CD14-positive monocyte (primary cell): ENCODE results near the gene NCF2. TPM values are rescaled to one million over a fixed set of nuclear protein-coding genes. Genes with fewer than 3 reads are reported as not detected.

Experiments
- DNase-seq, 3 donors: peaks; one replicate each; pipeline ENCODE4 v3.0.0-alpha.2; 2011 to 2022
- H2AFZ ChIP-seq: 2 replicates; pipeline ENCODE4 v1.6.0; 2012; ENCODE audit warnings: mild to moderate bottlenecking, low read depth, low read length, inconsistent platforms; ENCODE audit not compliant: insufficient read depth, poor library complexity, severe bottlenecking
- H3K27ac ChIP-seq, 2 donors: 1 replicate in 1 of 2; 2 replicates in 1 of 2; pipeline ENCODE4 v1.5.1; 2012 to 2013; ENCODE audit warnings: low read length in 2 of 2, control low read depth in 1 of 2, inconsistent platforms in 1 of 2, low read depth in 1 of 2, mild to moderate bottlenecking in 1 of 2
- H3K27me3 ChIP-seq, 2 donors: one replicate each; pipeline versions ENCODE4 v1.6.0 to v1.6.1; 2011 to 2013; ENCODE audit warnings: low read length in 2 of 2; ENCODE audit not compliant: control insufficient read depth in 2 of 2, insufficient read depth in 2 of 2
- H3K36me3 ChIP-seq, 2 donors: replicated peaks in 1 of 2; 1 replicate in 1 of 2; 2 replicates in 1 of 2; pipeline versions ENCODE4 v1.5.1 to v1.6.1; 2012 to 2013; ENCODE audit warnings: low read length in 2 of 2, control low read depth in 1 of 2, inconsistent platforms in 1 of 2, mild to moderate bottlenecking in 1 of 2; ENCODE audit not compliant: insufficient read depth in 2 of 2, control insufficient read depth in 1 of 2
- H3K4me1 ChIP-seq, 2 donors: 1 replicate in 1 of 2; 2 replicates in 1 of 2; pipeline versions ENCODE4 v1.5.1 to v1.6.1; 2012 to 2013; ENCODE audit warnings: low read length in 2 of 2, control low read depth in 1 of 2, inconsistent platforms in 1 of 2, mild to moderate bottlenecking in 1 of 2, moderate library complexity in 1 of 2; ENCODE audit not compliant: insufficient read depth in 2 of 2, control insufficient read depth in 1 of 2
- H3K4me2 ChIP-seq: replicated peaks from 2 replicates; pipeline ENCODE3; 2012; ENCODE audit warnings: low read length, moderate library complexity, mild to moderate bottlenecking; ENCODE audit not compliant: poor library complexity, severe bottlenecking; ENCODE audit errors: extremely low read depth
- H3K4me3 ChIP-seq, 3 experiments: fragments of 200-600 bp in 1 of 3; sonication (generic) in 1 of 3; replicated peaks in 1 of 3; 1 replicate in 2 of 3; 2 replicates in 1 of 3; pipeline ENCODE4 v1.5.1; 2011 to 2013; ENCODE audit warnings: low read length in 3 of 3, mild to moderate bottlenecking in 3 of 3, control low read depth in 2 of 3, low read depth in 2 of 3, inconsistent platforms in 1 of 3, moderate library complexity in 1 of 3
- H3K79me2 ChIP-seq: 2 replicates; pipeline ENCODE4 v1.6.0; 2012; ENCODE audit warnings: mild to moderate bottlenecking, control low read depth, inconsistent platforms, low read length, moderate library complexity; ENCODE audit not compliant: insufficient read depth
- H3K9ac ChIP-seq: 2 replicates; pipeline ENCODE4 v1.6.0; 2017; ENCODE audit warnings: low read length, mild to moderate bottlenecking; ENCODE audit not compliant: insufficient read depth, poor library complexity, severe bottlenecking
- H3K9me3 ChIP-seq, 2 donors: replicated peaks in 1 of 2; 1 replicate in 1 of 2; 2 replicates in 1 of 2; pipeline versions ENCODE4 v1.5.1 to v1.6.1; 2012 to 2013; ENCODE audit warnings: low read length in 2 of 2, control low read depth in 1 of 2; ENCODE audit not compliant: control insufficient read depth in 1 of 2, insufficient read depth in 1 of 2
- H4K20me1 ChIP-seq: 2 replicates; pipeline ENCODE4 v1.6.0; 2012; ENCODE audit warnings: mild to moderate bottlenecking, low read length, control low read depth, moderate library complexity; ENCODE audit not compliant: insufficient read depth
- H3K27ac Mint-ChIP-seq, 7 donors: one replicate each; pipeline ENCODE4 v1.8.0; 2020; ENCODE audit warnings: mild to moderate bottlenecking in 7 of 7, mixed read lengths in 7 of 7, moderate library complexity in 6 of 7, inconsistent platforms in 2 of 7
- H3K27me3 Mint-ChIP-seq, 3 donors: one replicate each; pipeline ENCODE4 v1.8.0; 2021 to 2022; ENCODE audit warnings: low read depth in 3 of 3, mild to moderate bottlenecking in 3 of 3, mixed read lengths in 3 of 3, moderate library complexity in 3 of 3, inconsistent platforms in 1 of 3
- H3K36me3 Mint-ChIP-seq, 2 donors: one replicate each; pipeline ENCODE4 v1.8.0; 2020; ENCODE audit warnings: mixed read lengths in 2 of 2, inconsistent platforms in 1 of 2, mild to moderate bottlenecking in 1 of 2
- H3K4me1 Mint-ChIP-seq: one replicate; pipeline ENCODE4 v1.8.0; 2020; ENCODE audit warnings: mild to moderate bottlenecking, mixed read lengths
- H3K4me3 Mint-ChIP-seq, 2 donors: one replicate each; pipeline ENCODE4 v1.8.0; 2020; ENCODE audit warnings: mild to moderate bottlenecking in 2 of 2, mixed read lengths in 2 of 2, moderate library complexity in 1 of 2
- H3K9me3 Mint-ChIP-seq, 7 donors: one replicate each; pipeline ENCODE4 v1.8.0; 2020 to 2022; ENCODE audit warnings: mixed read lengths in 7 of 7, mild to moderate bottlenecking in 6 of 7, moderate library complexity in 6 of 7, inconsistent platforms in 2 of 7
- WGBS: methylation state at CpG from one replicate; pipeline ENCODE4 v1.1.5; 2013; ENCODE audit warnings: missing lambda C conversion rate; ENCODE audit not compliant: insufficient coverage; 5-methylcytosine and 5-hydroxymethylcytosine counted together
- intact Hi-C, 2 donors: fragments of 100-400 bp; cut with micrococcal nuclease; formaldehyde crosslinking; loops; one replicate each; pipeline versions ENCODE4 v1.15.0 to v1.15.1; 2023
- polyA plus RNA-seq, 3 donors: library from polyadenylated mRNA; depleted of rRNA in 1 of 3; unstranded in 2 of 3; stranded (reverse) in 1 of 3; fragments of 300-500 nt in 2 of 3; fragments of >200 nt in 1 of 3; fragmentation: Illumina TruSeq in 2 of 3; gene quantifications; 1 replicate in 2 of 3; 2 replicates in 1 of 3; pipeline ENCODE4 v1.2.3, GENCODE V29; 2012 to 2021
- TF ChIP-seq, protein P1 (sequence below): fragments of 200-600 bp; IDR thresholded peaks from one replicate; pipeline ENCODE4 v1.8.0; 2022; ENCODE audit warnings: antibody characterized with exemption, mild to moderate bottlenecking

Gene NCF2
- polyA plus RNA-seq, 3 donors = 509 to 697 (median 557) TPM

- Histone ChIP-seq H3K9ac (no peak overlapping the region), H3K27ac (peak overlapping the region; percentile 76 to 80), H2AFZ (no peak overlapping the region), H3K4me3 (no peak overlapping the region), H4K20me1 (peaks cover 100% of the 10 kb centered on the region), H3K4me2 (no peak overlapping the region), H3K79me2 (peaks cover 77% of the 10 kb centered on the region), H3K36me3 (peaks cover 93 to 97% of the 10 kb centered on the region in 2 donors), H3K9me3 (no peaks in the 10 kb centered on the region), H3K4me1 (peaks cover 44 to 48% of the 10 kb centered on the region in 2 donors), H3K27me3 (no peaks in the 10 kb centered on the region)
- 97% methylated on average over 3 of the region's 4 CpGs for WGBS
- TF ChIP-seq, protein P1, sequence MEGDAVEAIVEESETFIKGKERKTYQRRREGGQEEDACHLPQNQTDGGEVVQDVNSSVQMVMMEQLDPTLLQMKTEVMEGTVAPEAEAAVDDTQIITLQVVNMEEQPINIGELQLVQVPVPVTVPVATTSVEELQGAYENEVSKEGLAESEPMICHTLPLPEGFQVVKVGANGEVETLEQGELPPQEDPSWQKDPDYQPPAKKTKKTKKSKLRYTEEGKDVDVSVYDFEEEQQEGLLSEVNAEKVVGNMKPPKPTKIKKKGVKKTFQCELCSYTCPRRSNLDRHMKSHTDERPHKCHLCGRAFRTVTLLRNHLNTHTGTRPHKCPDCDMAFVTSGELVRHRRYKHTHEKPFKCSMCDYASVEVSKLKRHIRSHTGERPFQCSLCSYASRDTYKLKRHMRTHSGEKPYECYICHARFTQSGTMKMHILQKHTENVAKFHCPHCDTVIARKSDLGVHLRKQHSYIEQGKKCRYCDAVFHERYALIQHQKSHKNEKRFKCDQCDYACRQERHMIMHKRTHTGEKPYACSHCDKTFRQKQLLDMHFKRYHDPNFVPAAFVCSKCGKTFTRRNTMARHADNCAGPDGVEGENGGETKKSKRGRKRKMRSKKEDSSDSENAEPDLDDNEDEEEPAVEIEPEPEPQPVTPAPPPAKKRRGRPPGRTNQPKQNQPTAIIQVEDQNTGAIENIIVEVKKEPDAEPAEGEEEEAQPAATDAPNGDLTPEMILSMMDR = no peak
- peaks cover 48% of the 10 kb centered on the region for H3K4me1 Mint-ChIP-seq
- no peak overlapping the region for H3K4me3 Mint-ChIP-seq
- H3K36me3 Mint-ChIP-seq = peaks cover 91 to 98% of the 10 kb centered on the region in 2 donors
- intact Hi-C loops = no loop called here
- peak overlapping the region; percentile 72 to 94 (median 90) for H3K27ac Mint-ChIP-seq
- no peaks in the 10 kb centered on the region for H3K9me3 Mint-ChIP-seq
- H3K27me3 Mint-ChIP-seq = no peaks in the 10 kb centered on the region
- no peak for DNase-seq
These were observed 19.8 kb downstream of the NCF2 start for GRCh38 chr1:183570451-183570850.

DNA sequence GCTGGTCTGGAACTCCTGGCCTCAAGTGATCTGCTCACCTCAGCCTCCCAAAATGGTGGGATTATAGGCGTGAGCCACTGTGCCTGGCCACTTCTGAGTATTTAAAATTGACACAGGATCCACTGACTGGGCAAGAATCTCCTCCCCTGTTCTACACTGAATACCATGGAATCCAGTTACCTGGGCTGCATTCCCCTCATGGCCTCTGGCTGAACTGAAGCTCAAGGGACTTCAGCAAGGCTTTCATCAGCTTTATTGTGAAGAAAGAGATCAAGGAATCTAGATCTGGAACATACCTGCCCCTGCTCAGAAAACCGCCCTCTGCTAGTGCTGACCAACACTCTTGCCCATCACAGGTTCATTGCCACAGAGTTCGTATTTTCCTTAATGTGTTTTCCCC lies 20.5 kb downstream of the NCF2 start:
- TF ChIP-seq, protein P1 = no peak
- Histone ChIP-seq H3K4me2 (no peak overlapping the region), H3K4me3 (no peak overlapping the region), H3K27ac (peak overlapping the region; percentile 76 to 80), H3K27me3 (no peaks in the 10 kb centered on the region), H2AFZ (no peak overlapping the region), H4K20me1 (peaks cover 100% of the 10 kb centered on the region), H3K36me3 (peaks cover 93 to 97% of the 10 kb centered on the region in 2 donors), H3K9ac (no peak overlapping the region), H3K4me1 (peaks cover 44 to 48% of the 10 kb centered on the region in 2 donors), H3K79me2 (peaks cover 77% of the 10 kb centered on the region), H3K9me3 (no peaks in the 10 kb centered on the region)
- DNase-seq = no peak
- peaks cover 91 to 98% of the 10 kb centered on the region in 2 donors for H3K36me3 Mint-ChIP-seq
- peak overlapping the region; percentile 72 to 94 (median 90) for H3K27ac Mint-ChIP-seq
- H3K9me3 Mint-ChIP-seq = no peaks in the 10 kb centered on the region
- H3K27me3 Mint-ChIP-seq = no peaks in the 10 kb centered on the region
- 97% methylated on average over 3 of the region's 3 CpGs for WGBS
- peaks cover 48% of the 10 kb centered on the region for H3K4me1 Mint-ChIP-seq
- intact Hi-C loops = loop anchor here in 1 of 2 donors (5.0 to 10.0 kb wide), 2 partner anchors 52 to 95 kb away; partner anchors contain the start of gene SMG7
- H3K4me3 Mint-ChIP-seq = no peak overlapping the region
